Activated CD4-positive, alpha-beta T cell treated with anti-CD3 and anti-CD28 coated beads for 48 hours (primary cell): ENCODE measurements around the gene ZDHHC5.
"Not testable (repeated sequence)": the region's sequence is repeated elsewhere in the genome, so short reads cannot be mapped to it uniquely, and the experiment has no call there.

Experiments
- DNase-seq: peaks from one replicate; pipeline ENCODE4 v3.0.0-alpha.2; 2020

Gene ZDHHC5

GRCh38 chr11:57644748-57645688 is 22.9 kb upstream of the ZDHHC5 start:
- DNase-seq: peak; percentile 92

GRCh38 chr11:57645689-57646085 is 22.2 kb upstream of the ZDHHC5 start:
- no peak for DNase-seq

GRCh38 chr11:57646194-57646798 is 21.6 kb upstream of the ZDHHC5 start:
- DNase-seq: no peak

GRCh38 chr11:57646799-57647303 is 21.1 kb upstream of the ZDHHC5 start:
- no peak for DNase-seq

- no peak for DNase-seq
Observed at GRCh38 chr11:57647372-57647771, 20.5 kb upstream of the ZDHHC5 start.

GRCh38 chr11:57647960-57648800 is 19.7 kb upstream of the ZDHHC5 start:
- no peak for DNase-seq

GRCh38 chr11:57648801-57649735 is 18.8 kb upstream of the ZDHHC5 start:
- no peak for DNase-seq

GRCh38 chr11:57649826-57650738 is 17.8 kb upstream of the ZDHHC5 start, which contains the start of gene YPEL4:
YPEL4 (minus strand) TSS chr11:57649912; CDS start chr11:57647107, 2,805 bp downstream.
- peak; percentile 51 for DNase-seq

GRCh38 chr11:57650739-57651090 is 17.2 kb upstream of the ZDHHC5 start:
- DNase-seq: no peak

- DNase-seq: no peak
Observed at GRCh38 chr11:57651408-57651807, 16.5 kb upstream of the ZDHHC5 start.

- not testable (repeated sequence) for DNase-seq
Observed at GRCh38 chr11:57652230-57652629, 15.7 kb upstream of the ZDHHC5 start.

- DNase-seq: no peak
Observed at GRCh38 chr11:57652662-57653061, 15.3 kb upstream of the ZDHHC5 start.

GRCh38 chr11:57653163-57653562 is 14.8 kb upstream of the ZDHHC5 start:
- no peak for DNase-seq

GRCh38 chr11:57656885-57657193 is 11.1 kb upstream of the ZDHHC5 start:
- no peak for DNase-seq

GRCh38 chr11:57657194-57658022 is 10.5 kb upstream of the ZDHHC5 start, which contains the start of gene CLP1:
CLP1 (plus strand) TSS chr11:57657762; CDS start chr11:57659477, 1,715 bp downstream.
- peak; percentile 99 for DNase-seq

GRCh38 chr11:57658023-57658361 is 9.9 kb upstream of the ZDHHC5 start:
- DNase-seq: no peak

GRCh38 chr11:57659669-57660068 is 8.2 kb upstream of the ZDHHC5 start:
- no peak for DNase-seq

GRCh38 chr11:57662893-57663292 is 5.0 kb upstream of the ZDHHC5 start:
- no peak for DNase-seq

- DNase-seq: no peak
Observed at GRCh38 chr11:57663975-57664374, 3.9 kb upstream of the ZDHHC5 start.

- DNase-seq: peak; percentile 94
Observed at GRCh38 chr11:57667117-57667735, 688 bp upstream of the ZDHHC5 start.
